Neural cell (in vitro differentiated cells): ENCODE measurements around the gene CCL8. TPM values are rescaled to one million over a fixed set of nuclear protein-coding genes. Genes with fewer than 3 reads are reported as not detected.

Experiments used
- H2AFZ ChIP-seq: fragments of 200-600, 300-800 bp; sonication (generic), shearing (Covaris generic); 2 replicates; pipeline ENCODE4 v1.6.0; 2014; ENCODE audit warnings: low read depth, mild to moderate bottlenecking, antibody characterized with exemption, low read length, moderate library complexity
- H3F3A ChIP-seq: fragments of 200-600 bp; shearing (Covaris generic); 2 replicates; pipeline ENCODE4 v1.6.1; 2016; ENCODE audit warnings: mild to moderate bottlenecking, moderate library complexity, mixed read lengths, antibody characterized with exemption, low read length; ENCODE audit not compliant: insufficient read depth, poor library complexity, severe bottlenecking
- H3K27ac ChIP-seq: fragments of 200-600, 300-800 bp; sonication (generic), shearing (Covaris generic); 2 replicates; pipeline ENCODE4 v1.5.1; 2014; ENCODE audit warnings: mild to moderate bottlenecking, low read length, moderate library complexity
- H3K27me3 ChIP-seq: fragments of 300-800, 200-600 bp; sonication (generic), shearing (Covaris generic); 2 replicates; pipeline ENCODE4 v1.6.0; 2014; ENCODE audit warnings: mild to moderate bottlenecking, low read depth, low read length, moderate library complexity; ENCODE audit not compliant: insufficient read depth
- H3K36me3 ChIP-seq: fragments of 300-800, 200-600 bp; sonication (generic), shearing (Covaris generic); 2 replicates; pipeline ENCODE4 v1.5.1; 2014; ENCODE audit warnings: mild to moderate bottlenecking, antibody characterized with exemption, low read length, moderate library complexity; ENCODE audit not compliant: insufficient read depth
- H3K4me2 ChIP-seq: fragments of 300-800, 200-600 bp; sonication (generic), shearing (Covaris generic); 2 replicates; pipeline ENCODE4 v1.6.0; 2014; ENCODE audit warnings: mild to moderate bottlenecking, low read length
- H3K4me3 ChIP-seq: fragments of 300-800, 200-600 bp; sonication (generic), shearing (Covaris generic); 2 replicates; pipeline ENCODE4 v1.5.1; 2014; ENCODE audit warnings: mild to moderate bottlenecking, low read length, moderate library complexity
- H3K79me2 ChIP-seq: fragments of 200-600 bp; shearing (Covaris generic); replicated peaks from 2 replicates; pipeline ENCODE4 v1.6.0; 2014; ENCODE audit warnings: mild to moderate bottlenecking, low read length, moderate library complexity; ENCODE audit not compliant: insufficient read depth
- H3K9ac ChIP-seq: fragments of 300-800, 200-600 bp; sonication (generic), shearing (Covaris generic); 2 replicates; pipeline ENCODE4 v1.6.1; 2016; ENCODE audit warnings: mild to moderate bottlenecking, low read length, mixed read lengths
- H3K9me2 ChIP-seq: fragments of 200-600 bp; shearing (Covaris generic); 2 replicates; pipeline ENCODE4 v1.6.1; 2016; ENCODE audit warnings: mild to moderate bottlenecking, low read length, mixed read lengths; ENCODE audit not compliant: insufficient read depth
- H3K9me3 ChIP-seq: fragments of 200-600, 300-800 bp; sonication (generic), shearing (Covaris generic); 2 replicates; pipeline ENCODE4 v1.6.1; 2016; ENCODE audit warnings: mild to moderate bottlenecking, mixed run types, low read length, moderate library complexity, mixed read lengths
- H4K20me1 ChIP-seq: fragments of 200-600 bp; shearing (Covaris generic); 2 replicates; pipeline ENCODE4 v1.6.1; 2016; ENCODE audit warnings: mild to moderate bottlenecking, mixed run types; ENCODE audit not compliant: insufficient read depth
- CTCF ChIP-seq: fragments of 450-650 bp; IDR thresholded peaks from 2 replicates; pipeline ENCODE4 v1.5.1; 2014; ENCODE audit warnings: antibody characterized with exemption, mild to moderate bottlenecking, moderate library complexity; ENCODE audit not compliant: poor library complexity, severe bottlenecking
- EP300 ChIP-seq: fragments of 450-650 bp; conservative IDR thresholded peaks from 2 replicates; pipeline ENCODE4 v1.6.1; 2014; ENCODE audit warnings: antibody characterized with exemption, mild to moderate bottlenecking, moderate library complexity; ENCODE audit not compliant: poor library complexity, severe bottlenecking
- EZH2 ChIP-seq: fragments of 200-600, 300-800 bp; shearing (Covaris generic), sonication (generic); IDR thresholded peaks from 2 replicates; pipeline ENCODE4 v1.6.1; 2014; ENCODE audit warnings: antibody characterized with exemption, low read length, borderline replicate concordance, mild to moderate bottlenecking; ENCODE audit not compliant: insufficient read depth, poor library complexity, severe bottlenecking
- MXI1 ChIP-seq: fragments of 450-650 bp; conservative IDR thresholded peaks from 2 replicates; pipeline ENCODE4 v1.6.1; 2014; ENCODE audit warnings: antibody characterized with exemption, mild to moderate bottlenecking; ENCODE audit not compliant: poor library complexity, severe bottlenecking
- POLR2AphosphoS5 ChIP-seq: IDR thresholded peaks from 2 replicates; pipeline ENCODE4 v1.6.1; 2012
- RAD21 ChIP-seq: fragments of 450-650 bp; conservative IDR thresholded peaks from 2 replicates; pipeline ENCODE4 v1.6.1; 2014; ENCODE audit warnings: antibody characterized with exemption, mild to moderate bottlenecking, moderate library complexity
- REST ChIP-seq: IDR thresholded peaks from 2 replicates; pipeline ENCODE4 v1.6.1; 2012; ENCODE audit warnings: borderline replicate concordance
- SMC3 ChIP-seq: fragments of 450-650 bp; conservative IDR thresholded peaks from 2 replicates; pipeline ENCODE4 v1.6.1; 2014; ENCODE audit warnings: antibody characterized with exemption, mild to moderate bottlenecking, moderate library complexity; ENCODE audit not compliant: poor library complexity
- TAF1 ChIP-seq: IDR thresholded peaks from 2 replicates; pipeline ENCODE4 v1.6.1; 2012; ENCODE audit warnings: low read depth
- polyA plus RNA-seq: library from polyadenylated mRNA; depleted of rRNA; stranded (reverse); fragments of >200 nt; gene quantifications from 2 replicates; pipeline ENCODE4 v1.2.3, GENCODE V29; 2014

Gene CCL8
- polyA plus RNA-seq, 1 donor from 2014 or later = not detected

GRCh38 chr17:34349751-34350150 lies 30.5 kb downstream of the CCL8 start:
- Histone ChIP-seq H3K27ac (no peak overlapping the region), H3K36me3 (no peaks in the 10 kb centered on the region), H3F3A (no peaks in the 10 kb centered on the region), H4K20me1 (no peaks in the 10 kb centered on the region), H3K9ac (no peak overlapping the region), H3K9me3 (no peaks in the 10 kb centered on the region), H3K9me2 (no peaks in the 10 kb centered on the region), H2AFZ (no peak overlapping the region), H3K4me2 (no peak overlapping the region), H3K79me2 (no peaks in the 10 kb centered on the region), H3K4me3 (no peak overlapping the region), H3K27me3 (no peaks in the 10 kb centered on the region)
- TF ChIP-seq SMC3 = no peak
- TF ChIP-seq CTCF = no peak
- no peak for TF ChIP-seq EP300
- no peak for TF ChIP-seq EZH2
- no peak for TF ChIP-seq REST
- no peak for TF ChIP-seq TAF1
- TF ChIP-seq MXI1 = no peak
- TF ChIP-seq RAD21 = no peak
- TF ChIP-seq POLR2AphosphoS5 = no peak

GRCh38 chr17:34351096-34351495 lies 31.9 kb downstream of the CCL8 start:
- H3K4me2 ChIP-seq = no peak overlapping the region
- H3F3A ChIP-seq = no peaks in the 10 kb centered on the region
- no peak overlapping the region for H3K4me3 ChIP-seq
- H2AFZ ChIP-seq = no peak overlapping the region
- no peaks in the 10 kb centered on the region for H3K36me3 ChIP-seq
- H4K20me1 ChIP-seq = no peaks in the 10 kb centered on the region
- no peak overlapping the region for H3K9ac ChIP-seq
- H3K79me2 ChIP-seq = no peaks in the 10 kb centered on the region
- H3K27me3 ChIP-seq = no peaks in the 10 kb centered on the region
- no peaks in the 10 kb centered on the region for H3K9me3 ChIP-seq
- no peak overlapping the region for H3K27ac ChIP-seq
- H3K9me2 ChIP-seq = no peaks in the 10 kb centered on the region
- no peak for TF ChIP-seq EP300
- no peak for TF ChIP-seq CTCF
- TF ChIP-seq RAD21 = no peak
- TF ChIP-seq SMC3 = no peak
- TF ChIP-seq MXI1 = no peak
- no peak for TF ChIP-seq REST
- no peak for TF ChIP-seq EZH2
- no peak for TF ChIP-seq POLR2AphosphoS5
- TF ChIP-seq TAF1 = no peak
